Prostate gland (tissue), 2 donors: ENCODE measurements around the gene TTC22. TPM values are rescaled to one million over a fixed set of nuclear protein-coding genes. Genes with fewer than 3 reads are reported as not detected.

Source experiments
- DNase-seq: peaks from one replicate; pipeline ENCODE4 v3.0.0-alpha.2; 2019; ENCODE audit warnings: low spot score
- H3K27ac ChIP-seq, 2 donors: fragments of 200-600 bp; sonication (generic); 2 replicates each; pipeline ENCODE4 v1.5.1; 2017 to 2019
- H3K27me3 ChIP-seq: fragments of 200-600 bp; sonication (generic); replicated peaks from 2 replicates; pipeline ENCODE4 v1.5.1; 2019; ENCODE audit not compliant: insufficient read depth
- H3K36me3 ChIP-seq, 2 donors: fragments of 200-600 bp; sonication (generic); 1 replicate in 1 of 2; 2 replicates in 1 of 2; pipeline versions ENCODE4 v1.5.1 to v1.8.1; 2017 to 2019
- H3K4me1 ChIP-seq: fragments of 200-600 bp; sonication (generic); replicated peaks from 2 replicates; pipeline ENCODE4 v1.5.1; 2019
- H3K4me3 ChIP-seq, 2 donors: fragments of 200-600 bp; sonication (generic); 2 replicates each; pipeline ENCODE4 v1.5.1; 2017 to 2019
- H3K9me3 ChIP-seq: fragments of 200-600 bp; sonication (generic); 2 replicates; pipeline ENCODE4 v1.5.1; 2017
- POLR2A ChIP-seq: fragments of 450-650 bp; IDR thresholded peaks from one replicate; pipeline ENCODE4 v1.6.1; 2016; ENCODE audit warnings: antibody characterized with exemption, mild to moderate bottlenecking
- POLR2AphosphoS5 ChIP-seq: sonication (generic); formaldehyde crosslinking; IDR thresholded peaks from one replicate; pipeline ENCODE4 v1.6.1; 2017; ENCODE audit warnings: antibody characterized with exemption
- WGBS: methylation state at CpG from one replicate; pipeline ENCODE4 v1.1.5; 2018; 5-methylcytosine and 5-hydroxymethylcytosine counted together
- intact Hi-C: fragments of 100-400 bp; cut with DNase I; formaldehyde crosslinking; loops from one replicate; pipeline ENCODE4 v1.14.2; 2022
- total RNA-seq, 2 donors: library from RNA; depleted of rRNA; stranded (reverse); fragments of >200 nt; gene quantifications; one replicate each; pipeline ENCODE4 v1.1.0, GENCODE V29; 2016
- TF ChIP-seq, protein P1 (sequence below), 4 experiments: fragments of 200-600 bp in 2 of 4; fragments of 450-650 bp in 2 of 4; sonication (generic) in 2 of 4; IDR thresholded peaks; 1 replicate in 3 of 4; 2 replicates in 1 of 4; pipeline ENCODE4 v1.5.1; 2016 to 2019; ENCODE audit warnings: antibody characterized with exemption in 4 of 4, mild to moderate bottlenecking in 2 of 4, moderate library complexity in 2 of 4

Gene TTC22
- total RNA-seq, 2 donors from 2014 or later: 18.0 to 30.4 TPM

DNA sequence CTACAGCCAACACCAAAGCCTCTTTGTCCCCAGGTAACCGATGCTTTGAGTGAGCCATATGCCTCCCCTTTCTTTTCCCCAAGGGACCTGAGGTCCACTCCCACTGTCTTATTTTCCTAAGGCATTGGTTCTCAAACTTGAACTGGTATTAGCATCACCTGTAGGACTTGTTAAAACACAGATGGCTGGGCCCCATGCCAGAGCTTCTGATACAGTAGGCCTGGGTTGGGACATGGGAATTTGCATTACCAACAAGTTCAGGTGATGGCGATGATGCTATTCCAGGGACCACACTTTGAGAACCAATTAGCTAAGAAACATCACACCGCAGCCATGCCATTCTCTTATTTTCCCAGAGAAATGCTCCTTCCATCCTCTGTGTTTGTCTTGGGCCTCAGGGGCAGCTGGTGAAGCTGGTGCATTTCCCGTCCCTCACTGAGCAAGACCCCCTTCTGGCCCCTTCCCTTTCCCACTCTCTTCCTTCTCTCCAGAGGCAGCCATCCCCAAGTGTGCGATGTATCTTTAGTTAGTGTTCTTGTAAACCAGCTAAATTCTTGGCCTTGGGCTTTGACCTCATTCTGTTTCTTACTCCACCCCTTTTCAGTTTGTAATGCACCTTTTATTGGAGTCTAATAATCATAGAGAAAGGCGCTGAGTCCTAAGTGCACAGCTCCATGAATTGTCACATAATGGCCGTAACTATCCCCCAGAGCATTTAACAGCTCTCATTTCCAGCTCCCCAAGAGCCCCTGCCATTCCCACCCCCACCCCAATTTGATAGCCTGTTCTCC, 14.2 kb upstream of the TTC22 start:
- H3K36me3 ChIP-seq: no peaks in the 10 kb centered on the region
- intact Hi-C loops: loop anchor here (10.0 kb wide), 1 partner anchor 950 kb away; no protein-coding TSS in a partner anchor
- H3K9me3 ChIP-seq: no peaks in the 10 kb centered on the region
- H3K27me3 ChIP-seq: no peaks in the 10 kb centered on the region
- WGBS: 82% methylated on average over 7 of the region's 7 CpGs
- H3K4me3 ChIP-seq: no peak overlapping the region
- no peak overlapping the region for H3K27ac ChIP-seq
- TF ChIP-seq POLR2A (no peak), POLR2AphosphoS5 (no peak)
- TF ChIP-seq, protein P1, sequence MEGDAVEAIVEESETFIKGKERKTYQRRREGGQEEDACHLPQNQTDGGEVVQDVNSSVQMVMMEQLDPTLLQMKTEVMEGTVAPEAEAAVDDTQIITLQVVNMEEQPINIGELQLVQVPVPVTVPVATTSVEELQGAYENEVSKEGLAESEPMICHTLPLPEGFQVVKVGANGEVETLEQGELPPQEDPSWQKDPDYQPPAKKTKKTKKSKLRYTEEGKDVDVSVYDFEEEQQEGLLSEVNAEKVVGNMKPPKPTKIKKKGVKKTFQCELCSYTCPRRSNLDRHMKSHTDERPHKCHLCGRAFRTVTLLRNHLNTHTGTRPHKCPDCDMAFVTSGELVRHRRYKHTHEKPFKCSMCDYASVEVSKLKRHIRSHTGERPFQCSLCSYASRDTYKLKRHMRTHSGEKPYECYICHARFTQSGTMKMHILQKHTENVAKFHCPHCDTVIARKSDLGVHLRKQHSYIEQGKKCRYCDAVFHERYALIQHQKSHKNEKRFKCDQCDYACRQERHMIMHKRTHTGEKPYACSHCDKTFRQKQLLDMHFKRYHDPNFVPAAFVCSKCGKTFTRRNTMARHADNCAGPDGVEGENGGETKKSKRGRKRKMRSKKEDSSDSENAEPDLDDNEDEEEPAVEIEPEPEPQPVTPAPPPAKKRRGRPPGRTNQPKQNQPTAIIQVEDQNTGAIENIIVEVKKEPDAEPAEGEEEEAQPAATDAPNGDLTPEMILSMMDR (IDR thresholded peaks at IDR 0.05): no peak
- DNase-seq: no peak
- H3K4me1 ChIP-seq: no peaks in the 10 kb centered on the region

DNA sequence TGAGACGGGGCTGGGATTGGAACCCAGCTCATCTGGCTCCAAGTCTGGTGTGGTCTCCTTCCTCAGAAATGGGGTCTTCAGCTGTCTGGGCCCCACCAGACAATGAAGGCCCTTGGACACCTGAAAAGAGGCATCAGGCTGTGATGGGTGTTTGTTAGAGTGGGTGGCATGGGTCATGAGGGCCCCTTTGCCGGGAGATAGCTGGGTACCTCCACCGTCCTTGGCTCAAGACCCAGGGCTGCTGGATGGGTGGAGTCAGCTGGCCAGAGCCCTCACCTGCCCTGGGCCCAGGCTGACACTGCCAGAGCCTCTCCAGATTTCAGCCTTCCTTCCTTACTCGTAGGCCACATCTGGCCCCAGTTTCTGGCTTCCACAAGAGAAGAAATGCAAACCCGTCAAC, 13.4 kb upstream of the TTC22 start:
- no peak for DNase-seq
- no peaks in the 10 kb centered on the region for H3K4me1 ChIP-seq
- no peaks in the 10 kb centered on the region for H3K9me3 ChIP-seq
- no peaks in the 10 kb centered on the region for H3K36me3 ChIP-seq
- no peak overlapping the region for H3K4me3 ChIP-seq
- TF ChIP-seq POLR2A (no peak), POLR2AphosphoS5 (no peak)
- TF ChIP-seq, protein P1 (IDR thresholded peaks at IDR 0.05): no peak
- WGBS: 88% methylated on average over 5 of the region's 5 CpGs
- no peaks in the 10 kb centered on the region for H3K27me3 ChIP-seq
- intact Hi-C loops: loop anchor here (10.0 kb wide), 1 partner anchor 950 kb away; no protein-coding TSS in a partner anchor
- no peak overlapping the region for H3K27ac ChIP-seq

DNA sequence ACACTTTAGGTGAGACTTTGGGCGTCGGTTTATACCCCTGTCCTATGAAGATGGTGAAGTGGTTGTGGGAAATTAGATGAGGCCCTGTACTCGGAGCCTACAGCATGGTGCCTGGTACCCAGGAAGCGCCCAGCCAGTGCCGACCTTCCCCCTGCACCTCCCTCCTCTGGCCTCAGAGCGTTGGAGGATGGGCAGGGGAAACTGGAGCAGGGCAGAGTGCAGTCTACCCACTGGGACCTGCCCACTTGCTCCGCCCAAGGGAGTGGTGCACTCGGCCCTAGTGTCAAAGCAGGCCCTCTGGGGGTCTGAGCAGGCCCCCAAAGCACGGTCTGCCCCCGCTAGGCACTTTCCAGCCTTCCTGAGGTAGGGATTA, 13.0 kb upstream of the TTC22 start:
- no peak for DNase-seq
- TF ChIP-seq POLR2A: no peak
- TF ChIP-seq, protein P1 (IDR thresholded peaks at IDR 0.05): no peak
- TF ChIP-seq POLR2AphosphoS5: no peak

DNA sequence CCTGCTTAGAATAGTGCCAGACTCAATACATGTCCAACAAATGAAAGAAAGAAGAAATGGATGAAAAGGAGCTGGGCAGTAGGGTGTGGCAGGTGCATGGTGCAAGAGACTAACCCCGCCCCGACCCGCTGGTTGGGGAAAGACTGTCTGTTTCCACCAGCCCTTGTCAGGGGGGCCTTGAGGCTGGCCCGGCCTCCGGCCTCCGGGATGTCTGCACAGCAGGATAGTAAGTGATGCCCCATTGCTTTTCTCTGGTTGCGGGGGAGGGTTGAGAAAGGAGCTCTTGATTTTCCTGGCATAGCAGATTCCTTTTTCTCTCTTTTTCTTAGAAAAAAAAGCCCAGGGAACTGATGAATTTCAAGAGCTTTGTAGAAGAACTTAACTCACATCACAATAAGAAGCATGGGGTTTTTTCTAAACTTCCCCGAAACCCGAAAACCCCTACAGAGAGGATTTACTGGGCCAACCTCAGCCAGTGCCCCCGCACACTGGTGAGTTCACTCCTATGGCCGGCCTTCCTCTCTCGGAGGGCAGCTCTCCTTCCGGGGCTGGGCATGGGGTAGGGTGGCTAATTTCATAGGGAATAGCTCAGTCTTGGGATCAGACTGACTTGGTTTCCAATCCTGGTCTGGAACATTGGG, 12.5 kb upstream of the TTC22 start:
- no peak overlapping the region for H3K4me3 ChIP-seq
- no peak for TF ChIP-seq POLR2AphosphoS5
- no peak for TF ChIP-seq POLR2A
- TF ChIP-seq, protein P1 (IDR thresholded peaks at IDR 0.05): no peak
- no peak for DNase-seq
- H3K9me3 ChIP-seq: no peaks in the 10 kb centered on the region
- H3K4me1 ChIP-seq: no peaks in the 10 kb centered on the region
- 89% methylated on average over 13 of the region's 13 CpGs for WGBS
- H3K27me3 ChIP-seq: no peaks in the 10 kb centered on the region
- intact Hi-C loops: loop anchor here (10.0 kb wide), 1 partner anchor 949 kb away; no protein-coding TSS in a partner anchor
- no peak overlapping the region for H3K27ac ChIP-seq
- H3K36me3 ChIP-seq: no peaks in the 10 kb centered on the region

More for the DNA sequence above, 13.0 kb upstream of the TTC22 start:
- intact Hi-C loops: loop anchor here (10.0 kb wide), 1 partner anchor 949 kb away; no protein-coding TSS in a partner anchor
- Histone ChIP-seq H3K4me3 (no peak overlapping the region), H3K27ac (no peak overlapping the region), H3K27me3 (no peaks in the 10 kb centered on the region), H3K36me3 (no peaks in the 10 kb centered on the region), H3K9me3 (no peaks in the 10 kb centered on the region), H3K4me1 (no peaks in the 10 kb centered on the region)
- 79% methylated on average over 10 of the region's 10 CpGs for WGBS
